ENCODE data around the gene GRIP1.

Gene GRIP1

GRCh38 chr12:66495709-66496108, 183.2 kb downstream of the GRIP1 start:
- no peak overlapping the region for H3K4me3 ChIP-seq (ENCODE audit: low read depth, low read length)
- DNase-seq (ENCODE audit: low read depth, low spot score): no peak
- POLR2A ChIA-PET: no interaction called here
- CTCF ChIA-PET: no interaction called here
- TF ChIP-seq, protein P1, sequence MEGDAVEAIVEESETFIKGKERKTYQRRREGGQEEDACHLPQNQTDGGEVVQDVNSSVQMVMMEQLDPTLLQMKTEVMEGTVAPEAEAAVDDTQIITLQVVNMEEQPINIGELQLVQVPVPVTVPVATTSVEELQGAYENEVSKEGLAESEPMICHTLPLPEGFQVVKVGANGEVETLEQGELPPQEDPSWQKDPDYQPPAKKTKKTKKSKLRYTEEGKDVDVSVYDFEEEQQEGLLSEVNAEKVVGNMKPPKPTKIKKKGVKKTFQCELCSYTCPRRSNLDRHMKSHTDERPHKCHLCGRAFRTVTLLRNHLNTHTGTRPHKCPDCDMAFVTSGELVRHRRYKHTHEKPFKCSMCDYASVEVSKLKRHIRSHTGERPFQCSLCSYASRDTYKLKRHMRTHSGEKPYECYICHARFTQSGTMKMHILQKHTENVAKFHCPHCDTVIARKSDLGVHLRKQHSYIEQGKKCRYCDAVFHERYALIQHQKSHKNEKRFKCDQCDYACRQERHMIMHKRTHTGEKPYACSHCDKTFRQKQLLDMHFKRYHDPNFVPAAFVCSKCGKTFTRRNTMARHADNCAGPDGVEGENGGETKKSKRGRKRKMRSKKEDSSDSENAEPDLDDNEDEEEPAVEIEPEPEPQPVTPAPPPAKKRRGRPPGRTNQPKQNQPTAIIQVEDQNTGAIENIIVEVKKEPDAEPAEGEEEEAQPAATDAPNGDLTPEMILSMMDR (IDR thresholded peaks at IDR 0.05; ENCODE audit: insufficient read depth, low read length, missing control alignments): no peak

DNA sequence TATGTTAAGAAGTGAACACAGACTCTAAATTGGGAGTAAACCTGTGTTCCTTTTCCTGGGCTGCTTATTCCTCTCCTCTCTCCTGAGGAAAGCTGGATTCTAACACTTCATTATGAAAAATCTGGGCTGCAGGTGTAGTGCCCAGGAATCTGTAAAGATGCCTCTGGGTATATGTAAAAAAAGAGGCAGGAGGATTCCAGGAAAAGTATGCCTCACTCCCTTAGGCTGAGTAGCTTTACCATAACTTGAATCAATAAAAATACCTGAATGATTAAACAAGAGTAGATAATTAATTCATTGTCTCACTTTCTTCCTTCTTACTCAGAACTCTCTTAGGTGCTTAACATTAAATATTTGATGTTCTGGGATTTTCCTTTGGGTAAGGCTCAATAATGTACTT, 185.1 kb downstream of the GRIP1 start:
- no peak for DNase-seq (ENCODE audit: low read depth, low spot score)
- TF ChIP-seq, protein P1 (IDR thresholded peaks at IDR 0.05; ENCODE audit: insufficient read depth, low read length, missing control alignments): no peak
- ChIA-PET CTCF (no interaction called here), POLR2A (no interaction called here)
- no peak overlapping the region for H3K4me3 ChIP-seq (ENCODE audit: low read depth, low read length)

DNA sequence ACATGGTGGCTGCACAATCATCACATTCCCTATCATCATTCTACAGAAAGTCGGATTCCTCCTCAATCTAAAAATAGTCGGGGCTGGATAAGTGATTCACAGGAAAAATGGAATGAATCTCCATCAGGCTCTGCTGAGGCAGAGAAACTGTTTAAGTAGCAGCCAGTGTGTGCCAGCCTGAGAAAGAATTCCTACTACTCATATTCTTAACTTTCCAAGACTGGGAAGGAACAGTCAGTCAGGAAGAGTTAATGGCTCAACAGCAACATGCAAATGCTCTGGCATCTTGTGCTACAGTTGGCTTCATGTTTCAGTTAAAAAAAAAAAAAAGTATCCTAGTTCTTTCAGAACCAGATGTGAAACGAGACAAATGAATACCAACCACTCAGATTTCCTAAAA, 187.0 kb downstream of the GRIP1 start:
- DNase-seq (ENCODE audit: low read depth, low spot score): no peak
- ChIA-PET POLR2A (no interaction called here), CTCF (no interaction called here)
- H3K4me3 ChIP-seq (ENCODE audit: low read depth, low read length): no peak overlapping the region
- TF ChIP-seq, protein P1 (IDR thresholded peaks at IDR 0.05; ENCODE audit: insufficient read depth, low read length, missing control alignments): no peak

DNA sequence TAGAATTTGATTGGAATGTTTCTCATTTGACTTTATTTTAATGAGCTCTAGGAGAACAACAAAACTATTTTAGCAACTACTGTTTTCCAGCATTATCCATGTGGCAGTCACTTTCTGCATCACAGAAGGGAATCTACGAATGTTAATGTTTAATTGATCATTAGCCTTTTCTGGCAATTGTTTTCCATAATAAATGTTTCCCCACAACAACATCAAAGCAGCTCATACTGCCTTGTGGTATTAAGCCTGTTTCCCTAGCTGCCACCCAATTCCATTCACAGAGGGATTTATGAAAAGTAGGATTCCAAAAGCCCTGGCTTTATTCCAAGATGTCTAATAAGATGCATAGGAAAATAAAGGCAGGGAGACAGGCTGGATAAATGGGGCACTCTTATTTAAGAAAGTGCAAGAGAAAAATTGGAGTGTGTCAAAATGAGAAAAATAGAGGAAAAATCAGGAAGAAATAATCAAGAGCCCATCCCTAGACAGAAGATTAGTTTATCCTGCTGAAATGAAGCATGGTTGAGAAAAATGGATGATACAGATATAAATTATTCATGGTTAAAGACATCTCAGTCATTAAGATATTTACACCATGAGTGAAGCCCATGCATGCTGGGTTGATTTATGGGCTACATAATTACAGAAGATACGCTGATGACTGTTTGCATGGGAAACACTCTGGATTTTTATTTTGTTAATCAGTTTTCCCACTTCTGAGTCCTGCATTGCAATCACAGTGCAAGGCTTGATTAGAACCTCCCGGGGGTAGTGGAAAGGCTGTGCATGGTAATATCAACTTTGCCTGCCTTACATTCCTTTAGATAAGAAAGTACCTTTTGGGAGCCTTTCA, 196.3 kb downstream of the GRIP1 start:
- POLR2A ChIA-PET: no interaction called here
- CTCF ChIA-PET: no interaction called here
- H3K4me3 ChIP-seq (ENCODE audit: low read depth, low read length): no peak overlapping the region
- TF ChIP-seq, protein P1 (IDR thresholded peaks at IDR 0.05; ENCODE audit: insufficient read depth, low read length, missing control alignments): no peak
- DNase-seq (ENCODE audit: low read depth, low spot score): no peak

DNA sequence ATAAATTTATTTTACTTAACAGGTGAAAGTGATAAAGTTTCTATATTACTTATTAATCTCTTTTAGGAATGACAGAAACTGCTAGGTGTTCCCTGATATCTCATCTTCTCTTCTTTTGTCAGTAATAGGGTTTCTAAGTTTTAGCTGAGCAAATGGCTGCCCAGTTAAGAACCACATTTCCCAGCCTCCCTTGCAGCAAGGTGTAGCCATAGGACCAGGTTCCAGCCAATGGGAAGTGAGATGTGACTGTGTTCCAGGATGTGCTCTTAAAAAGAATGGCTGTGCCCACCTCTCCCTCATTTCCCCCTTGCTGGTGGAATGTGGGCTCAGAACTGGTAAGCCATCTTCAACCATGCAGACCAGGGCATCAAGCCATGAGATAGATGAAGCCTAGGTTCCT, 210.9 kb downstream of the GRIP1 start:
- H3K4me3 ChIP-seq (ENCODE audit: low read depth, low read length): no peak overlapping the region
- no peak for DNase-seq (ENCODE audit: low read depth, low spot score)
- TF ChIP-seq, protein P1 (IDR thresholded peaks at IDR 0.05; ENCODE audit: insufficient read depth, low read length, missing control alignments): no peak
- CTCF ChIA-PET: no interaction called here
- POLR2A ChIA-PET: no interaction called here

DNA sequence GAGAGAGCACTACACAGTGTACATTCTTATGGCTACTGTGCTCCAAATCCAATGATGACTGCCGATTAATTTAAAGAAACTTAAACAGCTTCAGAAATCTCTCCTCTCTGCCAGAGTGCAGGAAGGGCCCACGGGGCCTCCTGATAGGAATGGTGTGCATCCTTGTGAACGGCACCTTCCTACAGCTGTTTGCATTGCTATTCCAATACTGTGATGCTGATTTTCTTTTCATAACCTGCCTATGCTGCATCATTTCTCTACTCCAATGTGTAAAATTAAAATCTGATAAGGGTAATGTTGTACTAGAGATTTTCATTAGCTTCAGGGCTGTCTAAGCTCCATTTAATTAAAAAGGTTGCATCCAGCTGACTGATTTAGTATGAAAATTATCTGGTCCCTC, 217.5 kb downstream of the GRIP1 start:
- H3K4me3 ChIP-seq (ENCODE audit: low read depth, low read length): no peak overlapping the region
- TF ChIP-seq, protein P1 (IDR thresholded peaks at IDR 0.05; ENCODE audit: insufficient read depth, low read length, missing control alignments): no peak
- POLR2A ChIA-PET: no interaction called here
- CTCF ChIA-PET: no interaction called here
- no peak for DNase-seq (ENCODE audit: low read depth, low spot score)
